OCI-LY1 (cell line): ENCODE results near the gene VMP1.

Experiments
- H2AFZ ChIP-seq: fragments of 200-600 bp; sonication (generic), shearing (Covaris generic); 2 replicates; pipeline ENCODE4 v1.6.0; 2014; ENCODE audit warnings: antibody characterized with exemption, mild to moderate bottlenecking, low read length
- H3F3A ChIP-seq: fragments of 200-600 bp; sonication (generic), shearing (Covaris generic); 2 replicates; pipeline ENCODE4 v1.6.0; 2014; ENCODE audit warnings: mild to moderate bottlenecking, antibody characterized with exemption, low read length, moderate library complexity; ENCODE audit not compliant: insufficient read depth
- H3K27ac ChIP-seq: fragments of 200-600 bp; sonication (generic); 2 replicates; pipeline ENCODE4 v1.5.1; 2014; ENCODE audit warnings: low read length, mixed run types, mild to moderate bottlenecking, low read depth; ENCODE audit not compliant: poor library complexity, severe bottlenecking
- H3K27me3 ChIP-seq: fragments of 200-600 bp; sonication (generic); 2 replicates; pipeline ENCODE4 v1.6.0; 2014; ENCODE audit warnings: antibody characterized with exemption, mild to moderate bottlenecking, low read length, moderate library complexity; ENCODE audit not compliant: insufficient read depth
- H3K36me3 ChIP-seq: fragments of 200-600 bp; sonication (generic); 2 replicates; pipeline ENCODE4 v1.6.1; 2014; ENCODE audit warnings: mild to moderate bottlenecking, antibody characterized with exemption, low read length, moderate library complexity, mixed read lengths; ENCODE audit not compliant: insufficient read depth
- H3K4me1 ChIP-seq: fragments of 200-600 bp; sonication (generic); 2 replicates; pipeline ENCODE4 v1.5.1; 2014; ENCODE audit warnings: mild to moderate bottlenecking, low read length, moderate library complexity; ENCODE audit not compliant: insufficient read depth, severe bottlenecking
- H3K4me2 ChIP-seq: fragments of 200-600 bp; sonication (generic), shearing (Covaris generic); 2 replicates; pipeline ENCODE4 v1.6.1; 2014; ENCODE audit warnings: low read length
- H3K4me3 ChIP-seq: fragments of 200-600 bp; sonication (generic); 2 replicates; pipeline ENCODE4 v1.5.1; 2014; ENCODE audit warnings: low read length, low read depth, mild to moderate bottlenecking, mixed read lengths; ENCODE audit not compliant: poor library complexity, severe bottlenecking
- H3K79me2 ChIP-seq: fragments of 200-600 bp; shearing (Covaris generic); 2 replicates; pipeline ENCODE4 v1.6.1; 2016; ENCODE audit warnings: mixed run types, low read length, mixed read lengths; ENCODE audit not compliant: insufficient read depth
- H3K9ac ChIP-seq: fragments of 200-600 bp; sonication (generic), shearing (Covaris generic); 2 replicates; pipeline ENCODE4 v1.6.1; 2014; ENCODE audit warnings: mild to moderate bottlenecking, low read length, mixed read lengths
- H3K9me2 ChIP-seq: fragments of 200-600 bp; sonication (generic), shearing (Covaris generic); 2 replicates; pipeline ENCODE4 v1.6.1; 2014; ENCODE audit warnings: low read depth, mild to moderate bottlenecking, low read length, mixed read lengths
- H3K9me3 ChIP-seq: fragments of 200-600 bp; shearing (Covaris generic); 2 replicates; pipeline ENCODE4 v1.6.1; 2014; ENCODE audit warnings: low read length, mixed read lengths
- H4K20me1 ChIP-seq: fragments of 200-600 bp; sonication (generic), shearing (Covaris generic); 2 replicates; pipeline ENCODE4 v1.6.0; 2016; ENCODE audit warnings: mild to moderate bottlenecking, low read length; ENCODE audit not compliant: insufficient read depth
- CTCF ChIP-seq: fragments of 200-600 bp; sonication (generic), shearing (Covaris generic); IDR thresholded peaks from 2 replicates; pipeline ENCODE4 v1.5.1; 2017; ENCODE audit warnings: mild to moderate bottlenecking, antibody characterized with exemption, low read length, moderate library complexity, mixed read lengths
- EZH2 ChIP-seq: fragments of 200-600 bp; sonication (generic), shearing (Covaris generic); IDR thresholded peaks from 2 replicates; pipeline ENCODE4 v1.8.0; 2017; ENCODE audit warnings: borderline replicate concordance, mixed run types, mild to moderate bottlenecking, antibody characterized with exemption, low read length, moderate library complexity, mixed read lengths

VMP1 gene

DNA sequence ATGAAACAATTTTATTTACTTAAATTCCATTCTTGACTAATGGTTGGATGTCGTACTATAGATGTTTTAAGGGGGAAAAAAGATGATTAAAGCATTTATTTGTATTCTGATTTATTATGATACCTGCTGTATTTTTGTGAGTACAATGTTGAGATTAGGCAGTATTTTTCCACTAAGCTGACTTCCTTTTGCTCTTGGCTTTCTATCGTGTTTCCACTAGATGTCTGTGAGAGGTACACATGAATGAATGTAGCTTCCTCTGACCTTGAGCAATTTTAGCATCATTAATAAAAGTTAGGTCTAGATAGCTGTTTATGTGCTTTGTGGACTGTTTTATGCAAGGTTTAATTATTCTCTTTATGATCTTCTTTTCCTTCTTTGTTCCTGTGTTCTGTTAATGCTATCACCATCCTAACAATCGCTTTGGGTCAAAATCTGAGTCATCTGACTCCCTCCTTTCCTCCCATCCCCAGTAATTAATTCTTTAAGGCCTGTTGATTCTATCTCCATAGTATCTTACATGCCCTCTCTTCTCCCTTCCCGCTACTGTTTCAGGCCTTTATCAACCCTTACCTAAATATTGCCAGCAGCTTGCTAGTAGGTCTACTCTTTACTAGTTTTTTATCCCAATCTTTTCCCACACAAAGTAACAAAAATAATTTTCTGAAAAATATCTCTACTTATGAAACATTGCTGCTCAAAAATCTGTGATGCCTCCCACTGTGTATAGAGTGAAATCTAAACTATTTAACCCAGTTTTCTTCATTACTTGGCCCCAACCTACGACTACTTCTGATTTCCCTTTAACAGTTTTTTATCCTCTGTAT, 76.0 kb downstream of the VMP1 start:
- Histone ChIP-seq H3K79me2 (no peaks in the 10 kb centered on the region), H3F3A (no peaks in the 10 kb centered on the region), H3K36me3 (peaks cover 11% of the 10 kb centered on the region; the same call in 1 of the 2 replicates), H3K4me1 (peaks cover 47% of the 10 kb centered on the region), H3K4me3 (no peak overlapping the region), H3K9me2 (no peaks in the 10 kb centered on the region), H3K9me3 (no peaks in the 10 kb centered on the region), H4K20me1 (no peaks in the 10 kb centered on the region), H3K27ac (peak overlapping the region; percentile 52), H3K4me2 (no peak overlapping the region), H3K9ac (no peak overlapping the region), H3K27me3 (no peaks in the 10 kb centered on the region), H2AFZ (no peak overlapping the region)
- no peak for TF ChIP-seq EZH2
- TF ChIP-seq CTCF: no peak

- Histone ChIP-seq H3K9me3 (no peaks in the 10 kb centered on the region), H3K79me2 (no peaks in the 10 kb centered on the region), H3K4me3 (no peak overlapping the region), H3K4me1 (peaks cover 47% of the 10 kb centered on the region), H4K20me1 (no peaks in the 10 kb centered on the region), H3K4me2 (no peak overlapping the region), H3K9ac (no peak overlapping the region), H3K9me2 (no peaks in the 10 kb centered on the region), H3F3A (no peaks in the 10 kb centered on the region), H2AFZ (no peak overlapping the region), H3K27ac (no peak overlapping the region), H3K36me3 (peaks cover 4% of the 10 kb centered on the region; the same call in 1 of the 2 replicates), H3K27me3 (no peaks in the 10 kb centered on the region)
- TF ChIP-seq EZH2 (no peak), CTCF (no peak)
Observed at GRCh38 chr17:59785091-59785799, 77.8 kb downstream of the VMP1 start.

GRCh38 chr17:59786213-59786535, 78.7 kb downstream of the VMP1 start:
- Histone ChIP-seq H2AFZ (no peak overlapping the region), H3K4me3 (peak overlapping the region; percentile 32), H3K9me3 (no peaks in the 10 kb centered on the region), H3K27me3 (no peaks in the 10 kb centered on the region), H3K9me2 (no peaks in the 10 kb centered on the region), H3K36me3 (peaks cover 4% of the 10 kb centered on the region; the same call in 1 of the 2 replicates), H3K4me2 (peak overlapping the region; percentile 69), H3K27ac (peak overlapping the region; percentile 86), H3F3A (no peaks in the 10 kb centered on the region), H3K9ac (peak overlapping the region; percentile 10), H4K20me1 (no peaks in the 10 kb centered on the region), H3K79me2 (no peaks in the 10 kb centered on the region), H3K4me1 (peaks cover 47% of the 10 kb centered on the region)
- TF ChIP-seq CTCF: no peak
- no peak for TF ChIP-seq EZH2
